Gastroesophageal sphincter (tissue), 4 donors: Measurements from ENCODE around the gene DEDD2. TPM values are rescaled to one million over a fixed set of nuclear protein-coding genes. Genes with fewer than 3 reads are reported as not detected.
"Not testable (repeated sequence)": the region's sequence is repeated elsewhere in the genome, so short reads cannot be mapped to it uniquely, and the experiment has no call there.

Experiments used
- ATAC-seq: fragments of 150-250 bp; one replicate; pipeline ENCODE4 v1.9.1; 2016; ENCODE audit warnings: mild to moderate bottlenecking, moderate library complexity
- H3K27ac ChIP-seq, 4 donors: fragments of 200-600 bp; sonication (generic) in 3 of 4; 1 replicate in 3 of 4; 2 replicates in 1 of 4; pipeline ENCODE4 v1.5.1; 2016 to 2019
- H3K27me3 ChIP-seq: fragments of 200-600 bp; sonication (generic); one replicate; pipeline ENCODE4 v1.5.1; 2019
- H3K36me3 ChIP-seq, 2 donors: fragments of 200-600 bp; sonication (generic); one replicate each; pipeline ENCODE4 v1.5.1; 2019; ENCODE audit warnings: control low read depth in 1 of 2
- H3K4me1 ChIP-seq, 3 donors: fragments of 200-600 bp; sonication (generic); 1 replicate in 2 of 3; 2 replicates in 1 of 3; pipeline ENCODE4 v1.5.1; 2016 to 2019; ENCODE audit warnings: control low read depth in 2 of 3
- H3K4me3 ChIP-seq, 2 donors: fragments of 200-600 bp; sonication (generic); one replicate each; pipeline ENCODE4 v1.5.1; 2019; ENCODE audit warnings: mild to moderate bottlenecking in 1 of 2, moderate library complexity in 1 of 2
- H3K9me3 ChIP-seq, 3 donors: fragments of 200-600 bp; sonication (generic); one replicate each; pipeline ENCODE4 v1.5.1; 2017 to 2019; ENCODE audit warnings: control low read depth in 2 of 3
- CTCF ChIP-seq, 4 experiments: fragments of 200-600 bp in 2 of 4; fragments of 450-650 bp in 2 of 4; sonication (generic) in 1 of 4; IDR thresholded peaks; one replicate each; pipeline ENCODE4 v1.5.1; 2017 to 2019; ENCODE audit warnings: antibody characterized with exemption in 4 of 4, mild to moderate bottlenecking in 2 of 4, moderate library complexity in 2 of 4
- EP300 ChIP-seq: sonication (generic); formaldehyde crosslinking; IDR thresholded peaks from one replicate; pipeline ENCODE4 v1.6.1; 2017; ENCODE audit warnings: antibody characterized with exemption, mild to moderate bottlenecking
- POLR2A ChIP-seq, 2 donors: fragments of 450-650 bp; IDR thresholded peaks; one replicate each; pipeline ENCODE4 v1.6.1; 2017; ENCODE audit warnings: antibody characterized with exemption in 2 of 2, mild to moderate bottlenecking in 2 of 2, moderate library complexity in 1 of 2
- POLR2AphosphoS5 ChIP-seq: sonication (generic); formaldehyde crosslinking; IDR thresholded peaks from one replicate; pipeline ENCODE4 v1.6.1; 2017; ENCODE audit warnings: antibody characterized with exemption
- WGBS, 2 donors: methylation state at CpG; one replicate each; pipeline ENCODE4 v1.1.5; 2018; ENCODE audit warnings: low coverage in 1 of 2; 5-methylcytosine and 5-hydroxymethylcytosine counted together
- total RNA-seq, 4 donors: library from RNA; depleted of rRNA; stranded (reverse); fragments of >200 nt; gene quantifications; one replicate each; pipeline ENCODE4 v1.1.0, GENCODE V29; 2016

The DEDD2 gene
- 10 to 100 TPM; 31.1 to 39.3 (median 33.4) TPM for total RNA-seq

GRCh38 chr19:42217520-42218437 lies at the start of gene DEDD2:
Gene DEDD2 (minus strand): TSS chr19:42217677. CDS start chr19:42217007, 670 bp downstream.
- Histone ChIP-seq H3K27me3 (no peaks in the 10 kb centered on the region), H3K9me3 (no peaks in the 10 kb centered on the region), H3K4me1 (peaks cover 0 to 86% (median 23%) of the 10 kb centered on the region in 3 donors), H3K4me3 (peak within 1 kb of the TSS; percentile 61 to 68), H3K27ac (peak within 1 kb of the TSS; percentile 39 to 92 (median 84)), H3K36me3 (peaks cover 0 to 26% of the 10 kb centered on the region in 2 donors)
- TF ChIP-seq POLR2A (IDR thresholded peaks at IDR 0.05) (peak; percentile 9 to 58), POLR2AphosphoS5 (peak; percentile 50), CTCF (IDR thresholded peaks at IDR 0.05) (peak in 1 of 4 experiments; percentile 23), EP300 (no peak)
- 7 to 33% methylated on average over 16 to 38 of the region's 57 CpGs for WGBS, 2 donors
- ATAC-seq: peak; percentile 90

GRCh38 chr19:42266928-42267603 lies 49.6 kb upstream of the DEDD2 start:
- H3K4me3 ChIP-seq: not testable (repeated sequence)
- peak overlapping the region in 2 of 4 donors; percentile 95 to 99 for H3K27ac ChIP-seq

GRCh38 chr19:42266105-42266504 lies 48.6 kb upstream of the DEDD2 start:
- peaks cover 0 to 22% (median 18%) of the 10 kb centered on the region in 3 donors for H3K4me1 ChIP-seq
- ATAC-seq, H3K36me3 ChIP-seq, H3K4me3 ChIP-seq, H3K27ac ChIP-seq, H3K27me3 ChIP-seq, H3K9me3 ChIP-seq: not testable (repeated sequence)
- 85 to 87% methylated on average over 4 of the region's 4 CpGs for WGBS, 2 donors

More at GRCh38 chr19:42266928-42267603, 49.6 kb upstream of the DEDD2 start:
- WGBS, 2 donors: 88 to 90% methylated on average over 10 to 20 of the region's 25 CpGs
- peaks cover 0 to 32% (median 23%) of the 10 kb centered on the region in 3 donors for H3K4me1 ChIP-seq
- not testable (repeated sequence) for H3K9me3 ChIP-seq, ATAC-seq, H3K36me3 ChIP-seq, H3K27me3 ChIP-seq

- no peak for ATAC-seq
- no peaks in the 10 kb centered on the region for H3K9me3 ChIP-seq
- H3K27ac ChIP-seq: no peak overlapping the region
- WGBS, 2 donors: 87% methylated on average over 3 of the region's 3 CpGs; no CpG with 5 or more reads in 1 of the 2 donors
- no peak for TF ChIP-seq EP300
- no peak for TF ChIP-seq POLR2AphosphoS5
- no peak for TF ChIP-seq POLR2A (IDR thresholded peaks at IDR 0.05)
- H3K4me3 ChIP-seq: no peak overlapping the region
- H3K36me3 ChIP-seq: no peaks in the 10 kb centered on the region
- no peaks in the 10 kb centered on the region for H3K27me3 ChIP-seq
- H3K4me1 ChIP-seq: peaks cover 0 to 6% (median 0%) of the 10 kb centered on the region in 3 donors
These were observed 44.3 kb upstream of the DEDD2 start for GRCh38 chr19:42261763-42262162.

GRCh38 chr19:42257842-42258241 lies 40.4 kb upstream of the DEDD2 start:
- not testable (repeated sequence) for H3K36me3 ChIP-seq, H3K9me3 ChIP-seq, H3K4me3 ChIP-seq, H3K27ac ChIP-seq, H3K27me3 ChIP-seq, ATAC-seq
- peaks cover 0 to 28% (median 6%) of the 10 kb centered on the region in 3 donors for H3K4me1 ChIP-seq
- WGBS, 2 donors: 86 to 100% methylated on average over 1 to 3 of the region's 3 CpGs

- TF ChIP-seq POLR2A (IDR thresholded peaks at IDR 0.05): peak in 1 of 2 donors; percentile 10
- no peak for TF ChIP-seq EP300
- Histone ChIP-seq H3K4me3 (peak overlapping the region; percentile 72 to 87), H3K36me3 (no peaks in the 10 kb centered on the region), H3K4me1 (peaks cover 0 to 45% (median 24%) of the 10 kb centered on the region in 3 donors), H3K9me3 (no peaks in the 10 kb centered on the region), H3K27ac (peak overlapping the region; percentile 95 to 98 (median 98)), H3K27me3 (no peaks in the 10 kb centered on the region)
- WGBS, 2 donors: 1 to 2% methylated on average over 9 to 18 of the region's 38 CpGs
- ATAC-seq: peak; percentile 3
These were observed 38.6 kb upstream of the DEDD2 start for GRCh38 chr19:42255766-42256745.
